Erythroblast (primary cell): ENCODE measurements around the gene RAD51B.

ENCODE experiments used
- DNase-seq, 2 experiments: peaks; one replicate each; lab custom pipeline; 2025; lab: John Stamatoyannopoulos, UW
- GATA1 ChIP-seq: IDR thresholded peaks from 2 replicates; pipeline ENCODE4 v1.6.1; 2011; ENCODE audit warnings: low read depth, mild to moderate bottlenecking, control low read depth, low read length, moderate library complexity
- POLR2A ChIP-seq: IDR thresholded peaks from 2 replicates; pipeline ENCODE4 v1.6.1; 2011; ENCODE audit warnings: mild to moderate bottlenecking, low read length

The RAD51B gene

DNA sequence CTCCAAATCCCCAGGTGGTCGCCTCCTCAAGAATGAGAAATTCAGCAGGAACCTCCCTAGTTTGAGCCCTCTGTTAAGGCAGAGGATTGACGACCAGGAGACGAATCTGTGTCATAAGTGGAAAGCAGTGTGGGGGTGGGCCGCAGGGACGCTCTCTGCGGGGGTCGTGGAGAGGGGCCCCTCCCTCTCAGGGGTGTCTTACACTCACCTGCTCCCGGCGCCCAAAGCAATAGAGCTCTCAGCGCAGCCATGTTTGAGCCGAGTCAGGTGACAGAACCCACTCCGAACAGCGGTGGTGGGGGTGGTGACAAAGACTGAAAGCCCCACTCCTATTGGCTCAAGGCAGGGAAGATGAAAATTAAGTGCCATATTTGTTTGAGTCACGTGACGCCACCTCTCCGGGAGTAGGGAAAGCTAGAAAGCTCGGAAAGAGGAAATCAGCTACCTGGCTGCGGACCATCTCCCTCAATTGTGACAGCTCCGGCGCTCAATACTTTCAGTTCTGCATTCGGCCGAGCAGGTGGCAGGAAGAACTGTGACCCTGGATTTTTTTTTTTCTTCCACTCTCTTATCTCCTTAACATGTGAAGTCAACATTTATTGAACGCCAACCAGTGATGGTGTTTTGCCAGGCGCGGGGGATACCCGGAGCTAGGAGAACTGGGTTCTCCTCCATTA lies 3.1 kb upstream of the RAD51B start, which contains the start of gene ZFYVE26:
Gene ZFYVE26 (minus strand): TSS at position 265 of the 677 bp plus-strand sequence. CDS start 627 bp downstream, outside the sequence.
- peak; percentile 86 for TF ChIP-seq POLR2A
- no peak for TF ChIP-seq GATA1
- DNase-seq = peak; percentile 95

DNA sequence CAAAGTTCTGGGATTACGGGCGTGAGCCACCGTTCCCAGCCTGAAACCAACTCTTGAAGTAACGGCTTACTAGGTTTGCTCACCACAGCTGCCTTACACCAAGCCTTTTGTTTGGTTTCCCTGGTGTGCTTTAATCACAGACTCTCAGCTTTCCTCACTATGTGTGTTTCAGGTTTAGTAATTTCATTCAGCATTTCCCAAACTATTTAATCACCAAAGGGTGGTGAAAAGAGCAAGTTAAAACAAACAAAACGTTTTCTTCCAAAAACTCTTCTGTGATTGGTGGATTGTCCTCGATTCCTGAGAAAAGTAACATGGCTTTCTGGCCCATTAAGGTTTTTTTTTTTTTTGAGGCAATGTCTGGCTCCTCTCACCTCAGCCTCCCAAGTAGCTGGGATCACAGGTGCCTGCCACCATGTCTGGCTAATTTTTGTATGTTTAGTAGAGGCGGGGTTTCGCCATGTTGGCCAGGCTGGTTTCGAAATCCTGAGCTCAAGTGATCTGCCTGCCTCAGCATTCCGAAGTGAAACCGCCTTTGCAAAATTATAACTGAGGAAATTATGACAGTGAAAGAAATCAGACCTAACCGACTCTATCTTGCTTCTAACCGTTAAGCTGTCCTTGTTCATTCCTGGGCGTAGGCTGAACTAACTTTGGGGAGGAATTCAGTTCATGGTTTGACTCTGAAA lies 1.7 kb upstream of the RAD51B start:
- no peak for DNase-seq
- TF ChIP-seq GATA1 (no peak), POLR2A (no peak)

DNA sequence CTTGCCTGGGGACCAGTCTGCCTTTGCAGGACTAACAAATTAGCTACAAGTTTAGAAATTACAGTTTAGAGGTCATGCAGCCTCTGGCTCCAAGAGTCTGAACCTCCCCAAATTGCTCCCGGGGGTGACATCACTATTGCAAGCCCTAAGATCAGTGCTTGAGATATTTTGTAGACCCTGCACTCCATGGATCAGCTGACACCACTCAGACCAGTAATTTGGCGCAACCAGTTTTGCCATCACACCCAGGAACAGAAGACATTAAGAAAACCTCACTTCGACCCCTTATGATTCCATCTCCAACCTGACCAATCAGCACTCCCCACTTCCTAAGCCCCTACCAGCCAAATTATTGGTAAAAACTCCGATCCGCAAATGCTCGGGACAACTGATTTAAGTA lies 1.1 kb upstream of the RAD51B start:
- DNase-seq = peak in 1 of 2 experiments; percentile 23

DNA sequence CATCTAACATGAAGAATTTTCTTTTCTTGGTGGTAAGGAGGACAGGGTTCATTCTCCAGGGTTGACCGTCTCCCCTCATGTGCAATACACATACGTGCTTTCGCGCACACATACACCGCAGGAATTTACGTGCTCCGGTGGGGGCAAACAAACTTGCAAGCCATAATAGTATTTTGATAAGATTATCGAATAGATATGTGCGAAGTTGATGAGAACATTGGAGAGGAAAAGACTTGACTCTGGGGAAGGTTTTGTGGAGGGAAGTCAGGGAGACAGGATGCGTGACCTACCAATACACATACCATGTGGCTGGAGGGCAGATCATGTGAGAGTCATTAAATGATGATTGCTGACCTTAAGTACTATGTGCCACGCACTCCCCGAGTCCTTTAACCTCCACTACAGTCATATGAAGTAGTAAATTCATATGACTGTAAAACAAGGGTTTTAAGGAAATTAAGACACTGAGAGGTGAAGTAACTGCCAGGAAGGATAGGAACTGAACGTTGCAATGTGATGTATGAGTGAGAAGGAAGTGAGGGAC lies 921 bp downstream of the RAD51B start:
- TF ChIP-seq POLR2A (no peak), GATA1 (no peak)
- peak; percentile 54 to 62 for DNase-seq

DNA sequence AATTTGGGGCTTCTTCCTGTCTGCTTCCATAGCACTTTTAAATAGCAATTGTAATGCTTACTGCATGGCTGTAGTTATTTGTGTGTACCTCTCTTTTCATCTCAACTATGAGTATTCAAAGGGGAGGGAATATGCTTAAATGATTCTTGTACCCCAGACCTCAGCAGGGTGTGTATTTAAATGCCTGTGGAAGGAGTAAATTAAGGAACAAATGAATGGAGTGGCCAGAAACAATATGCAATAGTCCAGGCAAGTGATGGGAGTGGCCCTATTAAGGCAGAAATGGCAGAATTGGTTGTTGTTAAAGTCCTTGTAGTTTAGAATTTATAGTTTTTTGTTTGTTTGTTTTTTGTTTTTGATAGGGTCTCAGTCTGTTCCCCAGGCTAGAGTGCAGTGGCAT lies 1.5 kb downstream of the RAD51B start:
- TF ChIP-seq POLR2A = no peak
- TF ChIP-seq GATA1 = no peak
- DNase-seq = no peak

DNA sequence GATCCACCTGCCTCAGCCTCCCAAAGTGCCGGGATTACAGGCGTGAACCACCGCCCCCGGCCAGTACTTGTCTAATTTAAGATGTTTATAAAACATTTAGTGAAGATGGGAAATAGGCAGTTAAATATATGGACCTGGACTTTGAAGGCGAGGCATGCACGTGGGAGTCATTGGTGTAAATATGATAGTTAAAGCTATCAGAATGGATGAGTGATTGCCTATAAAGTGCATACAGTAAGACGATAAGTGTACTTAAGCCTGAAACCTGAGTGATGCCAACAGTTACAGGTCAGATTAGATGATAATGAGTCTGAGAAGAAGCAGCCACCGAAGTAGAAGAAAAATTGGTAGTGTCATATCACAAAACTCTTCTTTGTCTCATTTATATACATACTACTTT lies 11.5 kb downstream of the RAD51B start:
- no peak for TF ChIP-seq POLR2A
- TF ChIP-seq GATA1 = no peak
- no peak for DNase-seq

DNA sequence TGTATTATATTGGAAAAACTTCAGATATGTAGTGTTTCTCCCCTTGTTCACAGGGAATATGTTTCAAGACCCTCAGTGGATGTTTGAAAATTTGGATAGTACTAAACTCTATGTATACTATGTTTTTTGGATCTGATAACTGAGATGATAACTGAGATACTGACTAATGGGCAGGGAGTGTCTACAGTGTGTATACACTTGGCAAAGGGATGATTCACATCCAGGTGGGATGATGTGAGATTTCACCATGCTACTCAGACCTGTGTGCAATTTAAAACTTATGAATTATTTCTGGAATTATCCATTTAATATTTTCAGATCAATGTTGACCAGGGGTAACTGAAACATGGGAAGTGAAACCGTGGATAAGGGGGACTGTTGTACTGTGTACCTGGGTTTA lies 13.8 kb downstream of the RAD51B start:
- DNase-seq = no peak
- no peak for TF ChIP-seq POLR2A
- TF ChIP-seq GATA1 = no peak

DNA sequence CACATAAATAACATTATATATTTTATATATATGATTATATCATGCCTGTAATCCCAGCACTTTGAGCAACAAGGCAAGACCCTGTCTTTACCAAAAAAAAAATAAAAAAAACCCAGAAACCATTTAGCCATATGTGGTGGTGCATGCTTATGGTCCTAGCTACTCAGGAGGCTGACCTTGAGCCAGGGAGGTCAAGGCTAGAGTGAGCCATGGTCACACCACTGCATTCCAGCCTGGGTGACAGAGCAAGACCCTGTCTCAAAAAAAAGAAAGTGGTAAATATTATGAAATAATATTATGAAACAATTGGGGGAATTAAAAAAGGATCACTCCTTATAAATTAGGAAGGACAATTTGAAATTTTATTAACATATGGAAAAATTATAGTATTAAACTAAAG lies 16.0 kb downstream of the RAD51B start:
- DNase-seq = no peak
- TF ChIP-seq GATA1 = no peak
- TF ChIP-seq POLR2A = no peak

DNA sequence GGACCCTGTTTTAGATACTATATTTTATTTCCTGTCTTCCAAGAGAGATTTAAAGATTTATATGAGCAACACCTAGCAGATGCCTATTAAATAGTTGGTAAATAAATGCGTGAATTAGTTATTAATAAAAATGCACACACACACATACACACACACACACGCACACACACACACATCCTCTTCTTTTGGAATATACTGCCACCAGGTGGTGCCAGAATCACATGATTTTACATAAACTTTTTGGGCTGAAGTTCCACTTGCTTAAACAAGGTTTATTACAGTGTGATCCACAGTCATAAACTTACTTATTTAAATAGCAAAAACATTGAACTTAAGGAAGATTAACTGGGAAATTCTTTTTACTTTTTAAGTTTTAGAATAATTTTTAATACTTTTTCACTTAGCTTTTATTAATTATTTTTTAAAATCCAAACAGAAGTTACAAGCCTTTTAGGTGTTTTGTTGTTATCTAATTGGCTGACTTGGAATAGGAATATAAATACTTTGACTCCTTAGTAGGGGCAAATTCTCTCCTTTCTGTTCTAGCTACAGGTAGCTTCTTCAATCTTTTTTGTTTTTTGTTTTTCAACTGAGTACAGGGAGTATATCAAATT lies 17.5 kb downstream of the RAD51B start:
- DNase-seq = peak; percentile 84 to 85
- TF ChIP-seq GATA1 (no peak), POLR2A (no peak)

DNA sequence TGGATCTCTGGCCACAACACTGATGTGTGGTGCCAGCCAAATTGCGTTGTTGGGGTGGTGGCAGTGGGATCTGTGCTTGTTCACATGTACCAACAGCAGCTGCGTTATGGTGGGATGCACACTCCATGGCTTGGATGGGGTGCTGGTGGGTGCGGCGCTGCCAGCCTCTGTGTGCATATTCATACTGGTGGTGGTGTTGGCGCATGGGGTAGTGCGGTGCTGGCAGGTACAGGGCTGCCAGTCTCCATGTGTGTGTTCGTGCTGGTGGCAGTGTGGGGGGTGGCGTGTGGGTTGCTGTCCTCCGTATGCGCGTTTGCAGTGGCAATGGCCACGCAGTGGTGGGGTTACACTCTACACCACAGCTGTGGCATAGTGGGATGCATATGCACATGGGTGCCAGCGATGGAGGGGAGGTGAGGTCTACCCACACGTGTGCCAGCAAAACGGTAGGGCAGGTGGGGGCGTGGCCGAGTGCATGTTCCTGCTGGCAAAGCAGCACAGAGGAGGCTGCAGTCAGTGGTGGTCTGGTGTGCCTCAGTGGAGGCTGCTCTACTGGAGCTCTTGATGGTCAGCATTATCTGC lies 26.5 kb downstream of the RAD51B start:
- TF ChIP-seq GATA1 (no peak), POLR2A (no peak)
- DNase-seq = no peak

DNA sequence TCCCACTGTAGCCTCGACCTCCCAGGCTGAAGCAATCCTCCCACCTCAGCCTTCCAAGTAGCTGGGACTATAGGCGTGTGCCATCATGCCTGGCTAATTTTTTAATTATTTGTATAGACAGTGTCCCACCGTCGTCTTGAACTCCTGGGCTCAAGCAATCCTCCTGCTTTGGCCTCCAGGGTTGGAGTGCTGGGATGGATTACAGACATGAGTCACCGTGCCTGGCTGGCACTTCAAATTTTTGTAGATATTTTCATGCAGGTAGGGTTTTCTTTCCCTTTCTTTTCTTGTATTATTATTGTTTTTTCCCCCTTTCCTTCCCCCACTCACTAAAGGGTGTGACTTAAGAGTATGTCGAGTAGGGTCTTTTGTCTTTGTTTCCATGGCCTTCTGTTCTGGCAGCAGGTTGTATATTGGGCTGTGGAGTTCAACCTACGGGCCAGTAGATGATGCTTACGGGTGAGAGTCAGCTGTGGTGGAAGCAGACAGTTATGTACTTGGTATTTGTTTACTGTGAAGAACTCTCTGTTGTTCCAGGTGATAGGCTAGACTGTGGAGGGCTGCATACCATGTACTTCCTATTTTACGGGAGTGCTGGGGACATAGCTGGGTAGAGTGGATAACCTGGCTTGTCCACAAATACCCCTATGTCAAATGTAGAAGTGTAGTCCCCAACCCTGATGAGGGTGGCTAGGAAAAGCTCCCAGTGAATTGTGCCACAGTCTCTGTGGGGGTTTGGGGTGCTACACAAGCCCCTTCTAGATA lies 30.7 kb downstream of the RAD51B start:
- DNase-seq = no peak
- TF ChIP-seq POLR2A = no peak
- TF ChIP-seq GATA1 = no peak

DNA sequence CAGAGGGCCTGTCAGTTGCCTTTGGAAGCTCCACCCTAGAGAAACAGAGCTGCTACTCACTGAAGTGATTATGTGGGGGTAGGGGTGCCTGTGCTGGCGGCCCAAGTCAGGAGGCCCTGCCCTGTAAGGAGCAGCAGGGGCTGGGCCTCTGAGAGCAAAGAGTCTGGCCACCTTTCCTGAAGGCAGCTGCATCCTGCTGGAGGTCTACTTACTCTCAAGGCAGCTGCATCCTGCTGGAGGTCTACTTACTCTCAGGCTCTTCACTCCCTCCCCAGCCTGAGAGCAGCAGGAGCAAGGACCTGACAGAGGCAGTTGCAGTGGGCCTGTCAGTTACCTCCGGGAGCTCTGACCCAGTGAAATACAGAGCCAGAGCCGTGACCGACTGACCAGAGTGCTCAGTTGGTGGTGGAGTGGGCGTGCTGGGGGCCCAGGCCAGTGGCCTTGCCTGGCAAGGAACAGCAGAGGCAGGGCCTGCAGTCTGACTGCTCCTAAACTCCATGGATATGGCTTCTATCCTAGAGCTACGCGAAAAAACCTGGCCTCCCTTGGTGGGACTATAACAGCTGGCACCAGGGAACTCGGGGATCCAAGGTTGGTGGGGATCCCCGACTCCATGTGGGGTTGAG lies 32.3 kb downstream of the RAD51B start:
- DNase-seq = no peak
- TF ChIP-seq GATA1 (no peak), POLR2A (no peak)
